SK-N-MC (cell line): ENCODE measurements around the gene LRRIQ4.

ENCODE experiments used
- EZH2 ChIP-seq: fragments of 200-600 bp; sonication (generic); IDR thresholded peaks from one replicate; pipeline ENCODE4 v1.6.1; 2017; ENCODE audit warnings: antibody characterized with exemption
- FOXP2 ChIP-seq: optimal IDR thresholded peaks from 2 replicates; pipeline ENCODE3; 2011; ENCODE audit warnings: mild to moderate bottlenecking, moderate library complexity; ENCODE audit not compliant: insufficient read depth; ENCODE audit errors: extremely low read length, control extremely low read depth
- POLR2AphosphoS5 ChIP-seq: IDR thresholded peaks from 2 replicates; pipeline ENCODE4 v1.6.1; 2012; ENCODE audit warnings: mild to moderate bottlenecking, low read depth, low read length, borderline replicate concordance

DNA sequence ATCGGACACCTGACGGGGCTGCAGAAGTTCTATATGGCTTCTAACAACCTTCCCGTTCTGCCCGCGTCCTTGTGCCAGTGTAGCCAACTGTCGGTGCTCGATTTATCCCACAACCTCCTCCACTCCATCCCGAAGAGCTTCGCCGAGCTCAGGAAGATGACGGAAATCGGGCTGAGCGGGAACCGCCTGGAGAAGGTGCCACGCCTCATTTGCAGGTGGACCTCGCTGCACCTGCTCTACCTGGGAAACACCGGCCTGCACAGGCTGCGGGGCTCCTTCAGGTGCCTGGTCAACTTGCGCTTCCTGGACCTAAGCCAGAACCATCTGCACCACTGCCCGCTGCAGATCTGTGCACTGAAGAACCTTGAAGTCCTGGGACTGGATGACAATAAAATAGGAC lies 9.9 kb downstream of the LRRIQ4 start:
- TF ChIP-seq POLR2AphosphoS5 (no peak), EZH2 (no peak), FOXP2 (no peak)
